Right lobe of liver (tissue), 4 donors: ENCODE data around the gene BST1.

Experiments used
- CTCF ChIP-seq, 4 donors: fragments of 200-600 bp in 3 of 4; fragments of 450-650 bp in 1 of 4; IDR thresholded peaks; one replicate each; pipeline versions ENCODE4 v1.5.1 to v1.8.0; 2016 to 2022; ENCODE audit warnings: antibody characterized with exemption in 4 of 4, mild to moderate bottlenecking in 2 of 4
- POLR2A ChIP-seq: fragments of 450-650 bp; IDR thresholded peaks from one replicate; pipeline ENCODE4 v1.6.1; 2017; ENCODE audit warnings: antibody characterized with exemption, mild to moderate bottlenecking
- donor health status: DM: no; HTN: no; CAD: no.
- donor health status: DM: no; HTN: no; CAD: no.
- donor health status: DM: no; HTN: yes; CAD: no.

GRCh38 chr4:15692602-15693001 is 10.3 kb upstream of the BST1 start:
- TF ChIP-seq CTCF (IDR thresholded peaks at IDR 0.05) (no peak), POLR2A (no peak)
